ENCODE measurements around the gene URB1. TPM values are rescaled to one million over a fixed set of nuclear protein-coding genes. Genes with fewer than 3 reads are reported as not detected.

URB1 gene
- polyA plus RNA-seq, 1 of the 3 experiments (the other 2 are of a cell fraction) = 9.9 TPM

DNA sequence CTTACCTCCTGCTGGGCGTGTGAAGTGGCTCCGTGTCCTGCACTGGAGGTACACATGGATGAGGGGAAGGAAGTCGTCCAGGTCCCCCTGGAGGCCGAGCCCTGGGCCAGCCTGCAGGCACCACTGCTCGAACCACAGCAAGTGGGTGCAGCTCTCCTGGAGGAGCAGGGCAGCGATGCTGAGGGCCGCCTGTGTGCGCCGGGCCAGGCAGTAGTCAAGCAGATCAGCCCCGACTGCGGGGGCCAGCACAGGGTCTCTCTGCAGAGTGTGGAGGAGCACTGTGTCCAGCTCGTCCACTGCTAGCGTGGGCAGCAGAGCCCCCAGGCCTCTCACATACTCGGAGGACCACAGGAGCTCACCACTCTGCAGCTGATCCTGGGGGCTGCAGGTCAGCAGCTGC lies 45.9 kb downstream of the URB1 start:
- Histone ChIP-seq H3K36me3 (replicated peaks in 1 of 2; ENCODE audit: control insufficient read depth in 1 of 2, insufficient read depth in 2 of 2, low read length in 1 of 2) (peaks cover 77 to 96% of the 10 kb centered on the region in 2 experiments), H3K27ac (ENCODE audit: low read depth in 2 of 2, low read length in 1 of 2) (no peak overlapping the region), H3K4me3 (ENCODE audit: low read depth in 2 of 2, low read length in 1 of 2) (no peak overlapping the region), H3K9ac (no peak overlapping the region), H4K20me1 (ENCODE audit: insufficient read depth) (no peaks in the 10 kb centered on the region), H3F3A (replicated peaks; ENCODE audit: insufficient read depth) (peaks cover 4% of the 10 kb centered on the region), H3K9me2 (no peaks in the 10 kb centered on the region), H3K27me3 (ENCODE audit: insufficient read depth) (no peaks in the 10 kb centered on the region), H3K4me2 (no peak overlapping the region), H2AFZ (ENCODE audit: low read depth) (no peak overlapping the region), H3K9me3 (peaks cover 8% of the 10 kb centered on the region; the same call in 1 of the 2 replicates), H3K79me2 (ENCODE audit: insufficient read depth) (peaks cover 19% of the 10 kb centered on the region; the same call in 1 of the 2 replicates), H3K4me1 (ENCODE audit: control insufficient read depth in 1 of 2, insufficient read depth in 2 of 2, low read depth in 1 of 2, low read length in 1 of 2) (no peaks in the 10 kb centered on the region; a peak in 1 of 4 replicates)
- DNase-seq = no peak
- no CpG with 5 or more reads among the region's 14 CpGs for WGBS (ENCODE audit: low lambda C conversion rate)
- ChIA-PET CTCF (interaction anchor here (1.1 kb wide), 1 partner anchor 480 kb away, joined by 3 read pairs; no protein-coding TSS in a partner anchor), POLR2A (interaction anchor here (1.0 kb wide), 1 partner anchor 11 kb away, joined by 3 read pairs; no protein-coding TSS in a partner anchor)
- TF ChIP-seq GATA2 (CRISPR knock-in tag; IDR thresholded peaks at IDR 0.05) (no peak), PBX3 (IDR thresholded peaks at IDR 0.05) (no peak), RFX5 (IDR thresholded peaks at IDR 0.05; ENCODE audit: low read length) (no peak), RAD21 (IDR thresholded peaks at IDR 0.05; ENCODE audit: low read length) (no peak), ELF1 (IDR thresholded peaks at IDR 0.05) (no peak), FOXJ3 (CRISPR knock-in tag; IDR thresholded peaks at IDR 0.05) (no peak), JUND (IDR thresholded peaks at IDR 0.05) (no peak), MEF2A (IDR thresholded peaks at IDR 0.05; ENCODE audit: borderline replicate concordance, low read depth) (no peak), TAF1 (IDR thresholded peaks at IDR 0.05; ENCODE audit: borderline replicate concordance, low read depth, low read length) (no peak), FOXM1 (IDR thresholded peaks at IDR 0.05; ENCODE audit: low read depth) (no peak), CTCF (IDR thresholded peaks at IDR 0.05) (no peak)
- TF ChIP-seq, protein P1, sequence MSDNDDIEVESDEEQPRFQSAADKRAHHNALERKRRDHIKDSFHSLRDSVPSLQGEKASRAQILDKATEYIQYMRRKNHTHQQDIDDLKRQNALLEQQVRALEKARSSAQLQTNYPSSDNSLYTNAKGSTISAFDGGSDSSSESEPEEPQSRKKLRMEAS (IDR thresholded peaks at IDR 0.05; ENCODE audit: low read depth) = no peak
- TF ChIP-seq, protein P2, sequence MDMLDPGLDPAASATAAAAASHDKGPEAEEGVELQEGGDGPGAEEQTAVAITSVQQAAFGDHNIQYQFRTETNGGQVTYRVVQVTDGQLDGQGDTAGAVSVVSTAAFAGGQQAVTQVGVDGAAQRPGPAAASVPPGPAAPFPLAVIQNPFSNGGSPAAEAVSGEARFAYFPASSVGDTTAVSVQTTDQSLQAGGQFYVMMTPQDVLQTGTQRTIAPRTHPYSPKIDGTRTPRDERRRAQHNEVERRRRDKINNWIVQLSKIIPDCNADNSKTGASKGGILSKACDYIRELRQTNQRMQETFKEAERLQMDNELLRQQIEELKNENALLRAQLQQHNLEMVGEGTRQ (IDR thresholded peaks at IDR 0.05; ENCODE audit: borderline replicate concordance, low read depth, low read length) = no peak
- TF ChIP-seq, protein P3, sequence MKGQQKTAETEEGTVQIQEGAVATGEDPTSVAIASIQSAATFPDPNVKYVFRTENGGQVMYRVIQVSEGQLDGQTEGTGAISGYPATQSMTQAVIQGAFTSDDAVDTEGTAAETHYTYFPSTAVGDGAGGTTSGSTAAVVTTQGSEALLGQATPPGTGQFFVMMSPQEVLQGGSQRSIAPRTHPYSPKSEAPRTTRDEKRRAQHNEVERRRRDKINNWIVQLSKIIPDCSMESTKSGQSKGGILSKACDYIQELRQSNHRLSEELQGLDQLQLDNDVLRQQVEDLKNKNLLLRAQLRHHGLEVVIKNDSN (IDR thresholded peaks at IDR 0.05; ENCODE audit: borderline replicate concordance, low read depth) = no peak
